Measurements from ENCODE around the gene DXO.

- TF ChIP-seq, protein P1, sequence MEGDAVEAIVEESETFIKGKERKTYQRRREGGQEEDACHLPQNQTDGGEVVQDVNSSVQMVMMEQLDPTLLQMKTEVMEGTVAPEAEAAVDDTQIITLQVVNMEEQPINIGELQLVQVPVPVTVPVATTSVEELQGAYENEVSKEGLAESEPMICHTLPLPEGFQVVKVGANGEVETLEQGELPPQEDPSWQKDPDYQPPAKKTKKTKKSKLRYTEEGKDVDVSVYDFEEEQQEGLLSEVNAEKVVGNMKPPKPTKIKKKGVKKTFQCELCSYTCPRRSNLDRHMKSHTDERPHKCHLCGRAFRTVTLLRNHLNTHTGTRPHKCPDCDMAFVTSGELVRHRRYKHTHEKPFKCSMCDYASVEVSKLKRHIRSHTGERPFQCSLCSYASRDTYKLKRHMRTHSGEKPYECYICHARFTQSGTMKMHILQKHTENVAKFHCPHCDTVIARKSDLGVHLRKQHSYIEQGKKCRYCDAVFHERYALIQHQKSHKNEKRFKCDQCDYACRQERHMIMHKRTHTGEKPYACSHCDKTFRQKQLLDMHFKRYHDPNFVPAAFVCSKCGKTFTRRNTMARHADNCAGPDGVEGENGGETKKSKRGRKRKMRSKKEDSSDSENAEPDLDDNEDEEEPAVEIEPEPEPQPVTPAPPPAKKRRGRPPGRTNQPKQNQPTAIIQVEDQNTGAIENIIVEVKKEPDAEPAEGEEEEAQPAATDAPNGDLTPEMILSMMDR (IDR thresholded peaks at IDR 0.05; ENCODE audit: borderline replicate concordance, extremely low read depth, low read length, poor library complexity, severe bottlenecking) = no peak
- TF ChIP-seq EZH2 (IDR thresholded peaks at IDR 0.05; ENCODE audit: borderline replicate concordance, low read depth, low read length, severe bottlenecking) = no peak
Measured at GRCh38 chr6:31947070-31947675, 24.8 kb downstream of the DXO start.
